B cell (primary cell): Measurements from ENCODE around the gene STEAP1B. TPM values are rescaled to one million over a fixed set of nuclear protein-coding genes. Genes with fewer than 3 reads are reported as not detected.

Experiments
- ATAC-seq: fragments of 200-7000 bp; cut with Tn5 transposase; one replicate; pipeline ENCODE4 v1.10.0; 2021; ENCODE audit warnings: low read depth, mild to moderate bottlenecking, moderate number of reproducible peaks, moderate library complexity
- CTCF ChIA-PET: fragments of 350-600 bp; sonication (Branson Sonifier 250); formaldehyde crosslinking; loops from one replicate; lab custom pipeline; 2021; ENCODE audit warnings: antibody characterized with exemption, inconsistent platforms; lab: Charles Lee
- POLR2A ChIA-PET: fragments of 350-600 bp; sonication (Branson Sonifier 250); formaldehyde crosslinking; loops from one replicate; lab custom pipeline; 2021; ENCODE audit warnings: antibody characterized with exemption; lab: Charles Lee
- DNase-seq: peaks from one replicate; pipeline ENCODE4 v3.0.0; 2013
- H2AFZ ChIP-seq: 2 replicates; pipeline ENCODE4 v1.6.1; 2012; ENCODE audit warnings: mild to moderate bottlenecking, low read depth, low read length; ENCODE audit not compliant: insufficient read depth, poor library complexity, severe bottlenecking
- H3K27ac ChIP-seq, 2 donors: 1 replicate in 1 of 2; 2 replicates in 1 of 2; pipeline ENCODE4 v1.5.1; 2012 to 2013; ENCODE audit warnings: low read length in 2 of 2, mild to moderate bottlenecking in 2 of 2, moderate library complexity in 1 of 2
- H3K27me3 ChIP-seq, 4 experiments: fragments of 200-600 bp in 1 of 4; sonication (generic) in 1 of 4; replicated peaks in 1 of 4; 1 replicate in 2 of 4; 2 replicates in 2 of 4; pipeline versions ENCODE4 v1.6.1 to v1.7.0; 2013 to 2016; ENCODE audit warnings: low read length in 3 of 4, mild to moderate bottlenecking in 2 of 4, mixed read lengths in 1 of 4, moderate library complexity in 1 of 4; ENCODE audit not compliant: insufficient read depth in 4 of 4, control insufficient read depth in 3 of 4; ENCODE audit errors: control extremely low read depth in 1 of 4
- H3K36me3 ChIP-seq, 2 experiments: replicated peaks in 1 of 2; 1 replicate in 1 of 2; 2 replicates in 1 of 2; pipeline versions ENCODE4 v1.6.1 to v1.7.1; 2013; ENCODE audit warnings: low read length in 1 of 2; ENCODE audit not compliant: insufficient read depth in 2 of 2, control insufficient read depth in 1 of 2; ENCODE audit errors: control extremely low read depth in 1 of 2, extremely low read depth in 1 of 2
- H3K4me1 ChIP-seq, 2 donors: fragments of 200-600 bp in 1 of 2; sonication (generic) in 1 of 2; 1 replicate in 1 of 2; 2 replicates in 1 of 2; pipeline versions ENCODE4 v1.5.1 to v1.6.1; 2013 to 2017; ENCODE audit warnings: low read length in 2 of 2; ENCODE audit not compliant: control insufficient read depth in 2 of 2, insufficient read depth in 2 of 2
- H3K4me2 ChIP-seq: replicated peaks from 2 replicates; pipeline ENCODE3; 2012; ENCODE audit warnings: mild to moderate bottlenecking, low read depth, low read length; ENCODE audit not compliant: poor library complexity, severe bottlenecking
- H3K4me3 ChIP-seq, 5 experiments: fragments of 200-600 bp in 1 of 5; sonication (generic) in 1 of 5; 1 replicate in 3 of 5; 2 replicates in 2 of 5; pipeline versions ENCODE4 v1.5.1 to v1.7.0; 2011 to 2016; ENCODE audit warnings: low read length in 4 of 5, mild to moderate bottlenecking in 4 of 5, low read depth in 2 of 5, control low read depth in 1 of 5, moderate library complexity in 1 of 5; ENCODE audit not compliant: insufficient read depth in 1 of 5; ENCODE audit errors: control extremely low read depth in 1 of 5, extremely low read depth in 1 of 5
- H3K79me2 ChIP-seq: fragments of 200-600 bp; sonication (generic); one replicate; pipeline ENCODE4 v1.6.0; 2016; ENCODE audit warnings: low read length; ENCODE audit not compliant: control insufficient read depth, insufficient read depth
- H3K9ac ChIP-seq: fragments of 200-600 bp; sonication (generic); 2 replicates; pipeline ENCODE4 v1.6.1; 2017; ENCODE audit warnings: mild to moderate bottlenecking, low read length, moderate library complexity
- H3K9me3 ChIP-seq, 3 donors: one replicate each; pipeline versions ENCODE4 v1.6.1 to v1.7.1; 2013; ENCODE audit warnings: low read length in 2 of 3; ENCODE audit not compliant: control insufficient read depth in 2 of 3, insufficient read depth in 1 of 3; ENCODE audit errors: control extremely low read depth in 1 of 3
- H4K20me1 ChIP-seq: 2 replicates; pipeline ENCODE4 v1.6.0; 2012; ENCODE audit warnings: mild to moderate bottlenecking, low read length; ENCODE audit not compliant: insufficient read depth, control insufficient read depth, poor library complexity, severe bottlenecking
- H3K27ac Mint-ChIP-seq: one replicate; pipeline ENCODE4 v1.8.0; 2021; ENCODE audit warnings: mixed read lengths
- H3K27me3 Mint-ChIP-seq: one replicate; pipeline ENCODE4 v1.8.0; 2021; ENCODE audit warnings: mixed read lengths
- H3K4me1 Mint-ChIP-seq: one replicate; pipeline ENCODE4 v1.8.0; 2021; ENCODE audit warnings: mixed read lengths
- H3K4me3 Mint-ChIP-seq: one replicate; pipeline ENCODE4 v1.8.0; 2021; ENCODE audit warnings: mixed read lengths
- H3K9me3 Mint-ChIP-seq: one replicate; pipeline ENCODE4 v1.8.0; 2022; ENCODE audit warnings: mixed read lengths; ENCODE audit not compliant: insufficient read depth
- EZH2 ChIP-seq: IDR thresholded peaks from 2 replicates; pipeline ENCODE4 v1.6.1; 2012; ENCODE audit warnings: borderline replicate concordance, low read depth, mild to moderate bottlenecking, moderate library complexity, low read length; ENCODE audit not compliant: insufficient read depth, poor library complexity, severe bottlenecking
- WGBS: methylation state at CpG from one replicate; pipeline ENCODE4 v1.1.5; 2013; ENCODE audit warnings: missing lambda C conversion rate; ENCODE audit not compliant: insufficient coverage; 5-methylcytosine and 5-hydroxymethylcytosine counted together
- intact Hi-C: fragments of 100-400 bp; cut with micrococcal nuclease; formaldehyde crosslinking; loops from one replicate; pipeline ENCODE4 v1.10.0; 2022
- polyA plus RNA-seq: library from polyadenylated mRNA; depleted of rRNA; stranded (reverse); fragments of >200 nt; gene quantifications from 2 replicates; pipeline ENCODE4 v1.2.3, GENCODE V29; 2012
- total RNA-seq, 2 donors: library from RNA; stranded (reverse); fragments of 120-200 nt in 1 of 2; gene quantifications; 1 replicate in 1 of 2; 2 replicates in 1 of 2; pipeline versions ENCODE4 v1.2.3 to v1.2.4, GENCODE V29; 2013 to 2022
- TF ChIP-seq, protein P1 (sequence below): fragments of 200-600 bp; IDR thresholded peaks from one replicate; pipeline ENCODE4 v1.8.0; 2022; ENCODE audit warnings: antibody characterized with exemption, mild to moderate bottlenecking

Gene STEAP1B
- total and polyA plus RNA-seq, 2 donors (not counting 1 experiment from before 2014, with no cell fraction given), result 8.8 to 24.7 TPM

- H3K27me3 ChIP-seq, result no peaks in the 10 kb centered on the region
- H3K27ac Mint-ChIP-seq, result no peak overlapping the region
- no peaks in the 10 kb centered on the region for H3K79me2 ChIP-seq
- ChIA-PET POLR2A (no interaction called here), CTCF (no interaction called here)
- 92% methylated on average over 3 of the region's 4 CpGs for WGBS
- H3K27me3 Mint-ChIP-seq, result no peaks in the 10 kb centered on the region
- H3K27ac ChIP-seq, result no peak overlapping the region
- no peaks in the 10 kb centered on the region for H3K9me3 ChIP-seq
- H3K4me3 ChIP-seq, result no peak overlapping the region
- no peak overlapping the region for H3K4me3 Mint-ChIP-seq
- H3K9ac ChIP-seq, result no peak overlapping the region
- TF ChIP-seq, protein P1, sequence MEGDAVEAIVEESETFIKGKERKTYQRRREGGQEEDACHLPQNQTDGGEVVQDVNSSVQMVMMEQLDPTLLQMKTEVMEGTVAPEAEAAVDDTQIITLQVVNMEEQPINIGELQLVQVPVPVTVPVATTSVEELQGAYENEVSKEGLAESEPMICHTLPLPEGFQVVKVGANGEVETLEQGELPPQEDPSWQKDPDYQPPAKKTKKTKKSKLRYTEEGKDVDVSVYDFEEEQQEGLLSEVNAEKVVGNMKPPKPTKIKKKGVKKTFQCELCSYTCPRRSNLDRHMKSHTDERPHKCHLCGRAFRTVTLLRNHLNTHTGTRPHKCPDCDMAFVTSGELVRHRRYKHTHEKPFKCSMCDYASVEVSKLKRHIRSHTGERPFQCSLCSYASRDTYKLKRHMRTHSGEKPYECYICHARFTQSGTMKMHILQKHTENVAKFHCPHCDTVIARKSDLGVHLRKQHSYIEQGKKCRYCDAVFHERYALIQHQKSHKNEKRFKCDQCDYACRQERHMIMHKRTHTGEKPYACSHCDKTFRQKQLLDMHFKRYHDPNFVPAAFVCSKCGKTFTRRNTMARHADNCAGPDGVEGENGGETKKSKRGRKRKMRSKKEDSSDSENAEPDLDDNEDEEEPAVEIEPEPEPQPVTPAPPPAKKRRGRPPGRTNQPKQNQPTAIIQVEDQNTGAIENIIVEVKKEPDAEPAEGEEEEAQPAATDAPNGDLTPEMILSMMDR, result no peak
- no peak for TF ChIP-seq EZH2
- H2AFZ ChIP-seq, result no peak overlapping the region
- H3K36me3 ChIP-seq, result no peaks in the 10 kb centered on the region
- no peak for ATAC-seq
- H4K20me1 ChIP-seq, result no peaks in the 10 kb centered on the region
- H3K4me1 ChIP-seq, result no peaks in the 10 kb centered on the region
- no peaks in the 10 kb centered on the region for H3K9me3 Mint-ChIP-seq
- H3K4me1 Mint-ChIP-seq, result no peaks in the 10 kb centered on the region
- intact Hi-C loops, result no loop called here
- no peak overlapping the region for H3K4me2 ChIP-seq
- DNase-seq, result no peak
Observed at GRCh38 chr7:22411977-22412693, 87.9 kb downstream of the STEAP1B start.

DNA sequence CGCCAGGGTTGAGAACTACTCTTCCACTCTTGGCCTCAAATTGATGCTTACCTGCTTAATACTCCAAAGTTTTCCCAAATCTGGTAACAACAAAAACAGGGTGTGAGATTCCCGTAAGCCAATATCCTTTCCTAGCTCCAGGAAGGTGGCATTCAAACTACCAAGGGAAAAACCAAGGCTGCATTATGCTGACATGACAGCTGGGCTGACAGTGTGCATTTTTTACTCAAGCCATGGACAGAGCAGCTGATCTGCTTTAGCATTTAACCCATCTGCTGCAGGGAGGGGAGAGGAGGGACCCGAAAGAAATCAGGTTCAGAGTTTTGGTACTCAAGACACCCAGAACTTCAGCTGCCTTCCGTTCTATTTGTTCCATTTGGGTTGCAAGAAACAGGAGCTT lies 93.3 kb downstream of the STEAP1B start:
- Histone ChIP-seq H3K27me3 (no peaks in the 10 kb centered on the region), H3K36me3 (no peaks in the 10 kb centered on the region), H3K9me3 (no peaks in the 10 kb centered on the region), H3K9ac (no peak overlapping the region), H3K4me2 (no peak overlapping the region), H3K4me1 (peaks cover 10% of the 10 kb centered on the region in 2 donors), H3K27ac (no peak overlapping the region), H3K4me3 (no peak overlapping the region), H2AFZ (no peak overlapping the region), H4K20me1 (no peaks in the 10 kb centered on the region), H3K79me2 (no peaks in the 10 kb centered on the region)
- no peak overlapping the region for H3K27ac Mint-ChIP-seq
- H3K27me3 Mint-ChIP-seq, result no peaks in the 10 kb centered on the region
- no peaks in the 10 kb centered on the region for H3K9me3 Mint-ChIP-seq
- H3K4me3 Mint-ChIP-seq, result no peak overlapping the region
- ChIA-PET CTCF (no interaction called here), POLR2A (interaction anchor here (0.6 kb wide), 1 partner anchor 344 kb away, joined by 3 read pairs; no protein-coding TSS in a partner anchor)
- TF ChIP-seq EZH2, result no peak
- TF ChIP-seq, protein P1, result no peak
- WGBS, result 100% methylated on average over 3 of the region's 4 CpGs
- no peak for DNase-seq
- peaks cover 17% of the 10 kb centered on the region for H3K4me1 Mint-ChIP-seq
- ATAC-seq, result no peak
- intact Hi-C loops, result no loop called here
